HT-29 (cell line): ENCODE measurements around the gene RAMACL. TPM values are rescaled to one million over a fixed set of nuclear protein-coding genes. Genes with fewer than 3 reads are reported as not detected.

Experiments
- DNase-seq: peaks from one replicate; pipeline ENCODE4 v3.0.0-alpha.2; 2015; ENCODE audit warnings: low spot score
- total RNA-seq: library from RNA; depleted of rRNA; stranded (reverse); fragments of >200 nt; shearing (Covaris generic); gene quantifications from 2 replicates; pipeline ENCODE4 v1.2.3, GENCODE V29; 2014

RAMACL gene
- total RNA-seq, 1 experiment from 2014 or later = 0.15 TPM

GRCh38 chr6:166578536-166579236 lies 7.8 kb downstream of the RAMACL start:
- no peak for DNase-seq

DNA sequence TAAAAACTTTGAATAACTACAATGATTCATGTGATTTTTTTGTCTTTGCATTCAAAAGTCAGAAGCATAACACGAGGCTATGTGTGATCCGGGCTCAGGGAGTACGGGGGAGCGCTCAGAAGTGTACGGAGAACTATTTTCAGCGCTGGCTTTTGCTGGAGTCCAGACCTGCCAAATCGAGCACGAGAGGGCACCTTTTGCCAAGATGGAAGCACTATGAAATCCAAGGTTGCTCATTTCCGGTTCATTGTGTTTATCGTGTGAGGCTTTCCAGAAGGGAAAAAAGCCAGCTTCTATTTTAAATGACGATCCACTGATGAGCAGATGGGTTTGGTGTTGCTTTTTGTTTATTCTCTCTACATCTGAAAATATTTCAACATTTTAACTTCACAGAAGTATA lies 11.3 kb downstream of the RAMACL start:
- no peak for DNase-seq

- DNase-seq = no peak
Observed at GRCh38 chr6:166573511-166574216, 12.8 kb downstream of the RAMACL start.

DNA sequence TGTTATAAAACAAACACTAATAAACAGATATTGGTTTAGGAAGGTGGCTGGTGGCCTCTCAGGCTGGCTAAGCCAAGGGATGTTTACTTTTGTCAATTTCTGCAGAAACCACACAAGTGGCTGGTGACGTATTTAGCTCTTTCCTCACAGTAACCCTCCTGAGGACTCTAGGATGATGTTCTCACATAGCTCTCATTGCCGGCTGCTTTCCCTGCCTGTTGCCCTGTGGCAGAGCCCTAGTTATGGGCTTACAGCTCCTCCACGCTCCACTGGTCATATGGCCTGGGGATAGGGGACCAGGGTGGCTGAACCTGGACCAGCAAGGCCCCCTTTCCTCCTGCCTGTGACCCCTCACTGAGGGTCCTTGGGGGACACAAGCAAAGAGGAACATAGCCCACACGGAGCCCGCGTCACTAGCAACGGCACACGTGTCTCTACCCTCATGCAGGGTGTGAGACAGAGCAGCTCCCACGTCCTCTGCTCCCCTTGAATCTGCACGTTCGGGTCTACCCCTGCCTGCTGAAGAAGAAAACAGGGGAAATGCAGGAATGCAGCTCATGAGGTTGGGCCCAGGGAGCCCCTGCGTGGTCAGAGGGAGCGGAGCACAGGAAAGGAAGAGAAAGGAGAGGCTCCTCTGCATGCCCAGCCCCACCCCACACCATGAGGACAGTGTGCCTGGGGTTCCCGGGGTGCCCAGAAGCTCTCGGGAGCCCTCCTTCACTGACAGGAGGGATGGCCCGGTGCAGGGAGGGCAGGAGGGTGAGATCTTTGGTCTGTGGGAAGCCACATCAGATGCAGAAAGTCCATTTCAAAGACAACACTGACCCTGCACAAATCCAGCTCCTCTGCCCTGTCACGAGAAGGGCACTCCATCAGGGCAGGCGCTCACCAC lies 13.9 kb downstream of the RAMACL start:
- DNase-seq = no peak

GRCh38 chr6:166570929-166571713 lies 15.4 kb downstream of the RAMACL start:
- DNase-seq = no peak

- DNase-seq = no peak
Observed at GRCh38 chr6:166569206-166569605, 17.3 kb downstream of the RAMACL start.

GRCh38 chr6:166567813-166568212 lies 18.7 kb downstream of the RAMACL start:
- no peak for DNase-seq

DNA sequence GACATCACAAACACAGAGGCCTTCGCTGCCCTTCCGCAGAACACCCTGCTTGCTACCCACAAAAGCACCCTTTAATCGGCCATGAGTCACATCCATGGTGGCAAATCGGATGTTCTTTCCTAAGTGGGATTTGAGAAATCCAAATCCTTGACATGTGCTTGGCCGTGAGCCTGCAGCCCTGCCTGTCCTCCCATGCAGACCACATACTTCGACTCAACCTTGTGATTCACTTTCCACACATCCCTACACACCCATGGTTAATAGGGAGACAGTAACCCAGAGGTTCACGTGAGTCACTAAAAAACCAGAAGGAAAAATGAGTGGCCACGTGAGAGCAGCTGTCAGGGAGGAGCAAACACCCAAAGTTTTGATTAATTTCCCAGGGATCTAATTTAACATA lies 19.4 kb downstream of the RAMACL start:
- DNase-seq = no peak

DNA sequence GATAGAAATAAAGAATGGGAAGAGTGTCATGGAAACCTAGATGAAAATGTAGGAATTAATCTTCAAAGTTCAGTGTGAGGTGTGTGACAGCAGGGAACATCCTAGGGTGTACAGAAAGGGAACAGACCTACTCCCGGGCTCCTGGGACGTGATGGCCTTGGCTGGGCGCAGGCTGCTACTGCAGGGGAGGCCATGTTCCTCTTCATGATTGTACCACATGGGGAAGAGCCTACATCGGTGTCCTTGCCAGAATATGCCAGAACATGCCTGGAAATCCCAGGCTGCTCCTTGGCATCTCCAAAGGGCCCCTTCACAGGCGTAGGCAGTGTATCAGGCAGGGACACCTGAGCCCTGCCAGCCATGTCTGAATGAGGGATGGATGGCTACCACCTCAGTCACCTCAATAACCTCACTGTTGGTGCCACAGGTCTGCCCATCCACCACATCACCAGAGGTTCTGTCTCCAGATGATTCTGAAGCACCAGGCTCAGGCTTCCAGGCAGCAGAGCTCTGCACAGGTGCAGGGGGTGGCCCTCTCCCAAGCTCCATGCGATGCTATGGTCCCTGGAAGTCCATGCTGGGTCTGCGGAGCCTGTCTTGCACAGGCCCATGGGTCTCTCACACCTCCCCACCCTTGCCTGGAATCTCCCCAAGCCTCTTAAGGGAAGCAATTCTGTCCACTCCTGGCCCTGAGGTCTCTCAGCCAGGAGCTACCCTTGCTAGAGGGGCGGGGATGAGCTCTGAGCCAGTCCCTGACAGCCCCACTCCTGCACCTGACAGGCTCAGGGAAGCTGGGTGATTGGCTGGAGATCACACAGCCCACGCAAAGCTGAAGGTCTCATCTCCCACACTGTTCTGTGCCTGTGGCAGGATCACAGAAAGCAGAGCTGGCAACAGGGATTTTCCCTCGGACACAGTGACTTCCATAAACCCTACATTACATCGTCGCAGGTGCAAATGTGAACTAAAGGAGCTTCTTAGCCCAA lies 20.2 kb downstream of the RAMACL start:
- DNase-seq = no peak

DNA sequence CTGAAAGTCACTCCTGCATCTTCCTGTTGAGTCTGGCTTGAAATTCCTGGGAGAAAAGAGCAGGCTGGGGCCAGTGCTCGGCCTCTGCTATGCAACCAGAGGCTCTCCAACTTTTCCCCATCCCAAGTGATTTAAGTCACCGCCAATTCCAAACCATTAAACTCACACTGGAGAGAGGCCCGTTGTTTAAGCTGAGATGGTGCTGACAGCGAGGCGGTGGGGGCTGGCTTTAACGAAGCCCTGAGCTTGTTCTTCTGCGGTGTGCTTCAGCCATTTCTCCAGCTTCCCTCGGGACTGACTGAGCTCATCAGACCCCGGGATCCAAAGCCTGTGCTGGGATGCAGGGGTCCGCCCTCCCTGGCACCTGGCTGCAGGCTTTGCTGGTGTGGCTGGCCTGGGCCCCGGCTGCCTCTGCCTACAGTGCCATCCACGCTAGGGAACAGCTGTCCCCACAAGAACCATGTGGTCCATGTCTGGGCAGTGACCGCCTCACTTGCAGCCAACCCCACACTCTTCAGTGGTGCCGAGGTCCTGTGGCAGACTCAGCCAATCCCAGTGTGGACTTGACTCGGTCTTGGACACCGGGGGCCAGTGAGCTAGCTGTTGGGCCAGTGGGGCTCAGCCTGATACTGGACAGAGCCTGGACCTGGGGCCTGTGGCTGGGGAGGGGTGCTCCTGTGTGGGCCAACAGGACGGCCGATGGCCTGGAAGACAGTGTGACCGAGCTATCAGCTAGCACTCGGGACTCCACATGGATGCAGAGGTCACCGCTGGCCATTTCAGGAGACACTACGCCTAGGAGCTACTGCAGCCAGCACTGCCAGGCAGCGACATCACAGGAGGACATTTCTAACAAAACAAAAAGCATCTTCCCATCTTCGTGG lies 21.2 kb downstream of the RAMACL start:
- DNase-seq = no peak

- no peak for DNase-seq
Observed at GRCh38 chr6:166563805-166564204, 22.7 kb downstream of the RAMACL start.

- DNase-seq = no peak
Observed at GRCh38 chr6:166563200-166563599, 23.3 kb downstream of the RAMACL start.

DNA sequence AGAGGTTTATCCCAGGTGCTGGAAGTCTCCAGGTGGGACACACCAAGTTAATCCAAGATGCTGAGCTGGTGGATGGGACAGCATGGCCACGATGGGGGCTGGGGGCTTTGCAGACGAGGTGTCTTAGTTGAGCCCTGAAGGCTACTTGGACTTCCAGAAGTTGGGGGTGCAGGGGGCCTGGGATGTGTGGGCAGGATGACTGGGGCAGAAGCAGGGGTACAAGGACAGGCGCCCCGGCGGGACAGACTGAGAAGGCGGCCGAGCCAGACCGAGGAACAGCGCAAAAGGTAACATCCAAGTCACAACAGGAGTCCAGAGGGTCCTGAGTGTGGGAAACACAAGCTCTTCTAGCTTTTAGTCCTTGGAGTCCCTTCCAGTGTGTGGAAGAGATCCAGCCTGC lies 23.8 kb downstream of the RAMACL start:
- no peak for DNase-seq

- DNase-seq = no peak
Observed at GRCh38 chr6:166561771-166562359, 24.6 kb downstream of the RAMACL start.

DNA sequence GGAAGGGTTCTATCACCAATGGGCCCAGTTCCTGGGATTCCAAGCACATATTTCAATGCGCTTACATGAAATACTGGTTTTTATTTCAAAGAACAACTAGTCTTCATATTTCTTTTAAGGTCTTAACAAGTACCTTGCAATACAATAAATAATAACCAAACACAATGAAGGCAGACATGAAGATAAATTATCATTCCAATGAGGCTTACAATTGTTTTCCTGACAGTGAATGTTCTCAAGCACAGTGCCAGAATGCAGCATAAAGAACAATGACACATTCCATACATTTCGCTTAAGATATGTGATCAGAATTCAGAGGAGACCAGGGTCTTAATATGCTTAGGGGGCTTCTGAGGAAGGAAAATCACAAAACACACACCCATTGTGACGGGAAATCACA lies 26.3 kb downstream of the RAMACL start:
- no peak for DNase-seq

DNA sequence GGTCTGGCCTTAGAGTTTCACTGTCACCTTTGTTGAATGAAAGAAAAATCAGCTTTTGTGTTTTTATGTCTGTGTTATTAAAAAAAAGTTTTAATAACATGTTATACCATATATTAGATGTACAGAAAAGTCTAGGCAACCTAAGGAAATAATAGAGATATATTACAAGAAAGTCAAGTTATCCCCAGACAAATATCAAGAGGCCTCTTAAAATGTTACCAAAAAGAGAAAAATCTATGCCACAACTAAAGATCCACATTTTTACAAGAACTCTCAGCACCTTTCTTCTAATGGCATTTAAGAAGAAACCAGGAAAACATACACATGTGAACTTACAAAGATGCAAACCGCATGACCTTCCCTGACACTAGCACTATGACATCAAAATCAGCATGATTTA lies 26.8 kb downstream of the RAMACL start:
- DNase-seq = no peak

- DNase-seq = no peak
Observed at GRCh38 chr6:166559211-166559610, 27.3 kb downstream of the RAMACL start.

- no peak for DNase-seq
Observed at GRCh38 chr6:166558156-166559005, 28.1 kb downstream of the RAMACL start.
